Calu3 (cell line): ENCODE measurements around the gene THUMPD1. TPM values are rescaled to one million over a fixed set of nuclear protein-coding genes. Genes with fewer than 3 reads are reported as not detected.

Source experiments
- BruUV-seq: library from RNA; stranded (reverse); fragments of 400-500 nt; replicated peaks from 2 replicates; lab custom pipeline; 2021; lab: Mats Ljungman, UMichigan
- CTCF ChIA-PET: fragments of 300-600 bp; sonication (Branson Sonifier 250); formaldehyde crosslinking; loops from one replicate; lab custom pipeline; 2022; ENCODE audit warnings: antibody characterized with exemption; lab: Charles Lee
- DNase-seq: peaks from one replicate; pipeline ENCODE4 v3.0.0; 2022
- H3K27ac Mint-ChIP-seq: one replicate; pipeline ENCODE4 v1.8.0; 2022; ENCODE audit warnings: mixed read lengths; ENCODE audit not compliant: unreplicated experiment
- H3K27me3 Mint-ChIP-seq: one replicate; pipeline ENCODE4 v1.8.0; 2022; ENCODE audit warnings: mixed read lengths; ENCODE audit not compliant: unreplicated experiment
- H3K36me3 Mint-ChIP-seq: one replicate; pipeline ENCODE4 v1.8.0; 2022; ENCODE audit warnings: mild to moderate bottlenecking, moderate library complexity, mixed read lengths; ENCODE audit not compliant: insufficient read depth, unreplicated experiment
- H3K4me1 Mint-ChIP-seq: one replicate; pipeline ENCODE4 v1.8.0; 2022; ENCODE audit warnings: mild to moderate bottlenecking, low read depth, mixed read lengths; ENCODE audit not compliant: unreplicated experiment
- H3K4me3 Mint-ChIP-seq: one replicate; pipeline ENCODE4 v1.8.0; 2022; ENCODE audit warnings: mild to moderate bottlenecking, low read depth, moderate library complexity, mixed read lengths; ENCODE audit not compliant: unreplicated experiment
- H3K9me3 Mint-ChIP-seq: one replicate; pipeline ENCODE4 v1.8.0; 2022; ENCODE audit warnings: low read depth, mixed read lengths; ENCODE audit not compliant: unreplicated experiment
- intact Hi-C: fragments of 100-400 bp; cut with micrococcal nuclease; formaldehyde crosslinking; loops from one replicate; pipeline ENCODE4 v1.10.0; 2022; ENCODE audit not compliant: unreplicated experiment
- total RNA-seq: library from RNA; stranded (reverse); gene quantifications from 2 replicates; pipeline ENCODE4 v1.2.3, GENCODE V29; 2022
- TF ChIP-seq, protein P1 (sequence below): fragments of 200-600 bp; IDR thresholded peaks from one replicate; pipeline ENCODE4 v1.8.0; 2022; ENCODE audit warnings: antibody characterized with exemption; ENCODE audit not compliant: unreplicated experiment

THUMPD1 gene
- total RNA-seq, 1 experiment from 2014 or later = 46.1 TPM

DNA sequence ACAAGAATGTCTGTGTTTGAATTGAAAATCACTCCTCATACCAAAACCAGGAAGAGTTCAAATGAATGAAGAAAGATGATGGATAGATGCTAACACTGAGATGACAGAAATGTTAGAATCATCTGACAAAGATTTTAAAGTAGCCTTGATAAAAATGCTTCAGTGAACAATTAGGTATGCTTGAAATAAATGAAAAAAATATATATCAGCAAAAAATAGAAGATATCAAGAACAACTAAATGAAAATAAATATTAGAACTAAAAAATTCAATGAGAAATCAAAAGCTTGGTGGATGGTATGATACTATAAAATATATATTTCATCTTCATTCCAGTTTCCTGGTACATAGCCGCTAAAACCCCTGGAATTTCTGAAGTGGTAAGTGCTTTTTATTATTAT lies 13.6 kb upstream of the THUMPD1 start:
- no peaks in the 10 kb centered on the region for H3K4me1 Mint-ChIP-seq

DNA sequence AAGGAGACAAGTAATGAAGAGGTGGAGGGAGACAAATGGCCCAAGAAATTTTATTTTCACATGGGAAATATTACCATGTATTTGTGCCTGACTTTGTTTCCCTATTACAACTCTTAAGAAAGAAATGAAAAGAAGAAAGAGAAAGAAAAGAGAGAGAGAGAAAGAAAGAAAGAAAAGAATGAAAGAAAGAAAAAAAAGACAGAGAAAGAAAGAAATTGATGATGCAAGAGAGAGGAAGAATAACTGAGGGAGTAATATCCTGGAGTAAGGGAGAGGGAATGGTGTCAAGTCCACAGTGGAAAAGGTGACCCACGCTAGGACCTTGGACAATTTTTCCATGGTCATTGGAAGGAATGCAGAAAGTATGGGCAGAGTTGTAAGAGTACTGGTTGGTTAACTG lies 12.1 kb upstream of the THUMPD1 start:
- Mint-ChIP-seq H3K27ac (no peak overlapping the region), H3K27me3 (peaks cover 30% of the 10 kb centered on the region), H3K4me3 (no peak overlapping the region), H3K36me3 (no peaks in the 10 kb centered on the region), H3K9me3 (no peaks in the 10 kb centered on the region), H3K4me1 (no peaks in the 10 kb centered on the region)
- CTCF ChIA-PET = no interaction called here
- BruUV-seq = no TSS peak
- TF ChIP-seq, protein P1, sequence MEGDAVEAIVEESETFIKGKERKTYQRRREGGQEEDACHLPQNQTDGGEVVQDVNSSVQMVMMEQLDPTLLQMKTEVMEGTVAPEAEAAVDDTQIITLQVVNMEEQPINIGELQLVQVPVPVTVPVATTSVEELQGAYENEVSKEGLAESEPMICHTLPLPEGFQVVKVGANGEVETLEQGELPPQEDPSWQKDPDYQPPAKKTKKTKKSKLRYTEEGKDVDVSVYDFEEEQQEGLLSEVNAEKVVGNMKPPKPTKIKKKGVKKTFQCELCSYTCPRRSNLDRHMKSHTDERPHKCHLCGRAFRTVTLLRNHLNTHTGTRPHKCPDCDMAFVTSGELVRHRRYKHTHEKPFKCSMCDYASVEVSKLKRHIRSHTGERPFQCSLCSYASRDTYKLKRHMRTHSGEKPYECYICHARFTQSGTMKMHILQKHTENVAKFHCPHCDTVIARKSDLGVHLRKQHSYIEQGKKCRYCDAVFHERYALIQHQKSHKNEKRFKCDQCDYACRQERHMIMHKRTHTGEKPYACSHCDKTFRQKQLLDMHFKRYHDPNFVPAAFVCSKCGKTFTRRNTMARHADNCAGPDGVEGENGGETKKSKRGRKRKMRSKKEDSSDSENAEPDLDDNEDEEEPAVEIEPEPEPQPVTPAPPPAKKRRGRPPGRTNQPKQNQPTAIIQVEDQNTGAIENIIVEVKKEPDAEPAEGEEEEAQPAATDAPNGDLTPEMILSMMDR = no peak
- DNase-seq = no peak
- intact Hi-C loops = no loop called here

More for the DNA sequence above, 13.6 kb upstream of the THUMPD1 start:
- no peak for DNase-seq
- Mint-ChIP-seq H3K4me3 (no peak overlapping the region), H3K27ac (no peak overlapping the region), H3K9me3 (no peaks in the 10 kb centered on the region), H3K36me3 (no peaks in the 10 kb centered on the region), H3K27me3 (peaks cover 30% of the 10 kb centered on the region)
- no TSS peak for BruUV-seq
- intact Hi-C loops = no loop called here
- TF ChIP-seq, protein P1 = no peak
- CTCF ChIA-PET = no interaction called here

DNA sequence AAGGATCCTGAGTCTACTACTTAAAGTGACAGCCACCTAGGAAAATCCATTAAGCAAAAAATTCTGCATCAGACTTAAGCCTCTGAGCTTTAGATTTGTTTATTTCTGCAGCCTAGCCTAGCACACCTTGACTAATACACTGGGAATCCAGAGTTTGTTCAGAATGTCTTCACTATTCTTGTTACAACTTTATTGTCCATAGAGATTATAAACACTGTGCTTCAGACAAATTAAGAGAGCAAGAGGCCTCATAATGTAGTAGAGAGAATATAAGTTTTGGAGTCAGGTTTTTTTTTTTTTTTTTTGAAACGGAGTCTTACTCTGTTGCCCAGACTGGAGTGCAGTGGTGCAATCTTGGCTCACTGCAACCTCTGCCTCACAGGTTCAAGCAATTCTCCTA lies 8.9 kb upstream of the THUMPD1 start:
- Mint-ChIP-seq H3K36me3 (no peaks in the 10 kb centered on the region), H3K27ac (no peak overlapping the region), H3K4me1 (no peaks in the 10 kb centered on the region), H3K9me3 (peaks cover 5% of the 10 kb centered on the region), H3K27me3 (peaks cover 30% of the 10 kb centered on the region), H3K4me3 (no peak overlapping the region)
- no TSS peak for BruUV-seq
- TF ChIP-seq, protein P1 = no peak
- intact Hi-C loops = no loop called here
- DNase-seq = no peak
- CTCF ChIA-PET = interaction anchor here (0.6 kb wide), 1 partner anchor 129 kb away, joined by 4 read pairs; no protein-coding TSS in a partner anchor

DNA sequence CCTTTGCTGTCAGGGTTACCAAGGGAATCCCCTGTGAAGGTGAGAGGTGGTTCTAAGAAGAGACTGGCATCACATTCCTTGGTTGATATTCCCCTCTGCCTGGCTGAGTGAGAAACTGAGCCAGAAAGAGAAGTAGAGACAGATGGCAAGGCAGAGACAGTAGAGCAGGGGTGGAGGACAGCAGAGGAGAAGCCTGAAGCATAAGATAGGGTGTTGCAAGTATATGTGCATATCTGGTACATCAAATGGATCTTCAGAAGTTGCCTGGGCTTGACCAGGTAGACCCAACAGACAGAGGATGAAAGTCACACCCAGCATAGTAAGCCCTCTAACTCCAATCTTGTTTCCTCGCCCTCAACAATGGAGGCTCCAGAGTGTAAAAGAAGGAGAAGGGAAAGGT lies 7.9 kb upstream of the THUMPD1 start:
- peaks cover 5% of the 10 kb centered on the region for H3K9me3 Mint-ChIP-seq
- intact Hi-C loops = no loop called here
- no peak for DNase-seq
- BruUV-seq = no TSS peak
- H3K27ac Mint-ChIP-seq = no peak overlapping the region
- H3K4me3 Mint-ChIP-seq = no peak overlapping the region
- no peaks in the 10 kb centered on the region for H3K4me1 Mint-ChIP-seq
- peaks cover 22% of the 10 kb centered on the region for H3K27me3 Mint-ChIP-seq
- H3K36me3 Mint-ChIP-seq = no peaks in the 10 kb centered on the region
- CTCF ChIA-PET = no interaction called here
- TF ChIP-seq, protein P1 = no peak
